H9 (cell line): Measurements from ENCODE around the gene PMIS2. TPM values are rescaled to one million over a fixed set of nuclear protein-coding genes. Genes with fewer than 3 reads are reported as not detected.

Source experiments
- DNase-seq: peaks from one replicate; pipeline ENCODE4 v3.0.0-alpha.2; 2017
- H2AFZ ChIP-seq: one replicate; pipeline ENCODE4 v1.6.1; 2013; ENCODE audit warnings: mild to moderate bottlenecking, low read length, control low read depth, moderate library complexity
- H2AK5ac ChIP-seq: 2 replicates; pipeline ENCODE4 v1.6.1; 2013; ENCODE audit warnings: low read length, control low read depth, mixed read lengths; ENCODE audit not compliant: insufficient read length
- H2BK120ac ChIP-seq: one replicate; pipeline ENCODE4 v1.6.1; 2013; ENCODE audit warnings: low read depth, mild to moderate bottlenecking, low read length, control low read depth, inconsistent platforms; ENCODE audit not compliant: poor library complexity, severe bottlenecking
- H2BK12ac ChIP-seq: 2 replicates; pipeline ENCODE4 v1.6.1; 2013; ENCODE audit warnings: low read length, control low read depth, mixed read lengths, low read depth; ENCODE audit not compliant: insufficient read length
- H2BK15ac ChIP-seq: 2 replicates; pipeline ENCODE4 v1.6.1; 2013; ENCODE audit warnings: low read depth, low read length, control low read depth
- H2BK20ac ChIP-seq: one replicate; pipeline ENCODE4 v1.6.1; 2013; ENCODE audit warnings: low read depth, mild to moderate bottlenecking, low read length, control low read depth, inconsistent platforms; ENCODE audit not compliant: poor library complexity, severe bottlenecking
- H2BK5ac ChIP-seq: 2 replicates; pipeline ENCODE4 v1.6.1; 2013; ENCODE audit warnings: low read length, control low read depth, mixed read lengths; ENCODE audit not compliant: insufficient read length
- H3K14ac ChIP-seq: 2 replicates; pipeline ENCODE4 v1.6.1; 2013; ENCODE audit warnings: low read length, control low read depth; ENCODE audit not compliant: insufficient read depth
- H3K18ac ChIP-seq: 2 replicates; pipeline ENCODE4 v1.6.1; 2013; ENCODE audit warnings: low read depth, mild to moderate bottlenecking, mixed read lengths, low read length, control low read depth; ENCODE audit not compliant: insufficient read length
- H3K23ac ChIP-seq: 2 replicates; pipeline ENCODE4 v1.6.1; 2013; ENCODE audit warnings: low read length, control low read depth, mixed read lengths, low read depth; ENCODE audit not compliant: insufficient read length
- H3K23me2 ChIP-seq: 2 replicates; pipeline ENCODE4 v1.6.1; 2013; ENCODE audit warnings: low read depth, mild to moderate bottlenecking, mixed read lengths, low read length, control low read depth; ENCODE audit not compliant: insufficient read length, poor library complexity, severe bottlenecking
- H3K27ac ChIP-seq: 2 replicates; pipeline ENCODE4 v1.5.1; 2013; ENCODE audit warnings: low read length, control low read depth, mixed read lengths, low read depth; ENCODE audit not compliant: insufficient read length
- H3K27me3 ChIP-seq: 2 replicates; pipeline ENCODE4 v1.6.1; 2013; ENCODE audit warnings: low read length, control low read depth, inconsistent platforms; ENCODE audit not compliant: insufficient read depth
- H3K4ac ChIP-seq: 2 replicates; pipeline ENCODE4 v1.6.1; 2013; ENCODE audit warnings: low read depth, mild to moderate bottlenecking, control low read depth, inconsistent platforms, low read length, moderate library complexity
- H3K4me1 ChIP-seq: 2 replicates; pipeline ENCODE4 v1.6.1; 2013; ENCODE audit warnings: low read length, control low read depth, inconsistent platforms; ENCODE audit not compliant: insufficient read depth
- H3K4me2 ChIP-seq: 2 replicates; pipeline ENCODE4 v1.6.1; 2013; ENCODE audit warnings: low read length, control low read depth, mixed read lengths; ENCODE audit not compliant: insufficient read length, insufficient read depth
- H3K56ac ChIP-seq: 2 replicates; pipeline ENCODE4 v1.6.1; 2013; ENCODE audit warnings: low read depth, mild to moderate bottlenecking, mixed read lengths, low read length, control low read depth; ENCODE audit not compliant: insufficient read length
- H3K79me1 ChIP-seq: 2 replicates; pipeline ENCODE4 v1.6.1; 2013; ENCODE audit warnings: low read depth, mild to moderate bottlenecking, moderate library complexity, low read length, control low read depth, inconsistent platforms; ENCODE audit not compliant: insufficient read depth, poor library complexity, severe bottlenecking
- H3K79me2 ChIP-seq: 2 replicates; pipeline ENCODE4 v1.6.1; 2013; ENCODE audit warnings: low read length, control low read depth, inconsistent platforms; ENCODE audit not compliant: insufficient read depth
- H3K9ac ChIP-seq: 2 replicates; pipeline ENCODE4 v1.6.1; 2013; ENCODE audit warnings: low read length, control low read depth, mixed read lengths; ENCODE audit not compliant: insufficient read length; ENCODE audit errors: extremely low read depth
- H3K9me3 ChIP-seq: one replicate; pipeline ENCODE4 v1.6.1; 2013; ENCODE audit warnings: low read depth, low read length, inconsistent platforms; ENCODE audit not compliant: control insufficient read depth
- H3T11ph ChIP-seq: one replicate; pipeline ENCODE4 v1.6.1; 2013; ENCODE audit warnings: mild to moderate bottlenecking, low read length, control low read depth, inconsistent platforms
- H4K20me1 ChIP-seq: one replicate; pipeline ENCODE4 v1.6.1; 2013; ENCODE audit not compliant: control insufficient read depth, insufficient read length, insufficient read depth
- H4K5ac ChIP-seq: 2 replicates; pipeline ENCODE4 v1.6.1; 2013; ENCODE audit warnings: low read depth, mild to moderate bottlenecking, mixed read lengths, low read length, control low read depth; ENCODE audit not compliant: insufficient read length
- H4K8ac ChIP-seq: replicated peaks from 2 replicates; pipeline ENCODE4 v1.6.1; 2013; ENCODE audit warnings: low read length, control low read depth, mixed read lengths, low read depth; ENCODE audit not compliant: insufficient read length
- H4K91ac ChIP-seq: 2 replicates; pipeline ENCODE4 v1.6.1; 2013; ENCODE audit warnings: low read depth, mild to moderate bottlenecking, moderate library complexity, mixed read lengths, low read length, control low read depth; ENCODE audit not compliant: insufficient read length
- H3K27ac Mint-ChIP-seq, 3 experiments: 2 replicates in 2 of 3; 3 replicates in 1 of 3; pipeline ENCODE4 v1.8.0; 2020 to 2021; ENCODE audit warnings: mixed read lengths in 3 of 3, mild to moderate bottlenecking in 1 of 3, moderate library complexity in 1 of 3
- H3K27me3 Mint-ChIP-seq: 2 replicates; pipeline ENCODE4 v1.8.0; 2021; ENCODE audit warnings: low read depth, mild to moderate bottlenecking, moderate library complexity, mixed read lengths
- H3K36me3 Mint-ChIP-seq, 3 experiments: 2 replicates in 2 of 3; 3 replicates in 1 of 3; pipeline ENCODE4 v1.8.0; 2020 to 2021; ENCODE audit warnings: low read depth in 3 of 3, mixed read lengths in 3 of 3; ENCODE audit not compliant: insufficient read depth in 1 of 3
- H3K4me1 Mint-ChIP-seq, 2 experiments: 2 replicates each; pipeline ENCODE4 v1.8.0; 2020; ENCODE audit warnings: mixed read lengths in 2 of 2
- H3K4me3 Mint-ChIP-seq, 2 experiments: 2 replicates in 1 of 2; 3 replicates in 1 of 2; pipeline ENCODE4 v1.8.0; 2020 to 2021; ENCODE audit warnings: mild to moderate bottlenecking in 2 of 2, mixed read lengths in 2 of 2, moderate library complexity in 1 of 2
- H3K9me3 Mint-ChIP-seq, 2 experiments: 2 replicates in 1 of 2; 3 replicates in 1 of 2; pipeline ENCODE4 v1.8.0; 2020; ENCODE audit warnings: mild to moderate bottlenecking in 2 of 2, mixed read lengths in 2 of 2, moderate library complexity in 1 of 2
- CTCF ChIP-seq: fragments of 200-600 bp; sonication (generic); conservative IDR thresholded peaks from 3 replicates; pipeline ENCODE4 v1.8.0; 2021; ENCODE audit warnings: antibody characterized with exemption, mild to moderate bottlenecking
- WGBS: extraction: QIAGEN DNeasy Blood & Tissue Kit; methylation state at CpG from one replicate; pipeline ENCODE4 v1.1.7; 2013; ENCODE audit warnings: missing lambda C conversion rate, low lambda C conversion rate, mixed read lengths; ENCODE audit not compliant: insufficient read length; ENCODE audit errors: extremely low coverage; 5-methylcytosine and 5-hydroxymethylcytosine counted together
- total RNA-seq: library from RNA; stranded (reverse); gene quantifications from 2 replicates; pipeline ENCODE4 v1.2.1, GENCODE V29; 2021

PMIS2 gene
- total RNA-seq, 1 experiment from 2014 or later, result not detected

GRCh38 chr19:35554076-35554475, 31.9 kb upstream of the PMIS2 start:
- peaks cover 0 to 14% (median 11%) of the 10 kb centered on the region in 3 experiments; a peak in 5 of 7 replicates for H3K36me3 Mint-ChIP-seq
- Histone ChIP-seq H2BK5ac (no peak overlapping the region), H3K4me2 (no peak overlapping the region), H2AK5ac (no peak overlapping the region), H4K20me1 (no peaks in the 10 kb centered on the region), H3K79me1 (no peaks in the 10 kb centered on the region), H3T11ph (no peak overlapping the region), H3K56ac (no peak overlapping the region), H3K4me1 (no peaks in the 10 kb centered on the region), H3K18ac (no peak overlapping the region), H3K23me2 (peaks cover 7% of the 10 kb centered on the region), H3K23ac (no peak overlapping the region), H2BK120ac (no peak overlapping the region), H3K79me2 (no peaks in the 10 kb centered on the region), H4K91ac (no peak overlapping the region), H3K9me3 (no peaks in the 10 kb centered on the region), H2BK15ac (no peak overlapping the region), H2BK20ac (no peak overlapping the region), H3K9ac (no peak overlapping the region), H3K4ac (no peak overlapping the region), H4K8ac (no peak overlapping the region), H3K27me3 (peaks cover 3% of the 10 kb centered on the region; the same call in 1 of the 2 replicates), H3K14ac (no peak overlapping the region), H2AFZ (no peak overlapping the region), H2BK12ac (no peak overlapping the region), H4K5ac (no peak overlapping the region), H3K27ac (no peak overlapping the region)
- peaks cover 12 to 16% of the 10 kb centered on the region in 2 experiments for H3K4me1 Mint-ChIP-seq
- H3K9me3 Mint-ChIP-seq, result no peaks in the 10 kb centered on the region
- H3K4me3 Mint-ChIP-seq, result no peak overlapping the region
- TF ChIP-seq CTCF, result no peak
- WGBS, result no CpG with 5 or more reads among the region's 5 CpGs
- no peak for DNase-seq
- peaks cover 42% of the 10 kb centered on the region for H3K27me3 Mint-ChIP-seq
- H3K27ac Mint-ChIP-seq, result no peak overlapping the region
